BE2C (cell line): ENCODE data around the gene USP17L22. TPM values are rescaled to one million over a fixed set of nuclear protein-coding genes. Genes with fewer than 3 reads are reported as not detected.
"Not testable (repeated sequence)": the region's sequence is repeated elsewhere in the genome, so short reads cannot be mapped to it uniquely, and the experiment has no call there.

Experiments used
- DNase-seq: peaks from one replicate; pipeline ENCODE4 v3.0.0-alpha.2; 2020
- H3K27me3 ChIP-seq: fragments of 250-450 bp; sonication (Bioruptor Pico); 2 replicates; pipeline ENCODE4 v1.5.1; 2020; ENCODE audit warnings: mild to moderate bottlenecking
- H3K36me3 ChIP-seq: fragments of 250-450 bp; sonication (Bioruptor Pico); 2 replicates; pipeline ENCODE4 v1.5.1; 2020; ENCODE audit warnings: mild to moderate bottlenecking
- H3K4me1 ChIP-seq: fragments of 250-450 bp; sonication (Bioruptor Pico); 2 replicates; pipeline ENCODE4 v1.5.1; 2020
- H3K4me3 ChIP-seq: 2 replicates; pipeline ENCODE4 v1.5.1; 2011; ENCODE audit warnings: low read depth, low read length
- H3K9me3 ChIP-seq: fragments of 250-450 bp; sonication (Bioruptor Pico); 2 replicates; pipeline ENCODE4 v1.5.1; 2020
- polyA plus RNA-seq: library from polyadenylated mRNA; unstranded; fragments of >200 nt; gene quantifications from one replicate; pipeline ENCODE4 v1.2.1, GENCODE V29; 2012; ENCODE audit warnings: low read depth, missing spikeins; ENCODE audit not compliant: insufficient read length, insufficient read depth

USP17L22 gene
- not detected for polyA plus RNA-seq

GRCh38 chr4:9267319-9267718 is at the start of gene USP17L22:
Gene USP17L22, plus strand, starts transcription at chr4:9267619. Its CDS starts 0 bp downstream, at chr4:9267619.
- not testable (repeated sequence) for H3K4me1 ChIP-seq, H3K4me3 ChIP-seq, DNase-seq, H3K36me3 ChIP-seq, H3K27me3 ChIP-seq, H3K9me3 ChIP-seq

DNA sequence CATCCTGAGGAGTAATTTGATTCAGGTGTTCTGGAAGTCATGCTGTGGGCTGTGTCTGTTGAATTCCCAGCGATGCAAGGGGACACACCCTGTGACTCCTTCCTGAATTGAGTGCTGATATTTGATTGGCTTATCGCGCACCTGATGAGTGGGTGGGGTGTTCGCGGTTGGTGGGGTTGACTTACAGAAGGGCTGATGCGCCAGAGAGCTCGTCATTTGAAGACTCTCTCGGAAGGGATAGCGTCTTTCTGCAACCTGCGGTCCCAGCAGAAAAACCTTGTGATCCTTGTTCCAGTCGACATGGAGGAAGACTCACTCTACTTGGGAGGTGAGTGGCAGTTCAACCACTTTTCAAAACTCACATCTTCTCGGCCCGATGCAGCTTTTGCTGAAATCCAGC is 47.6 kb upstream of the USP17L22 start, which contains the start of gene USP17L12:
Gene USP17L12 (plus strand): TSS at position 301 of the 400 bp plus-strand sequence. CDS start 0 bp downstream, at position 301.
- H3K27me3 ChIP-seq, H3K4me1 ChIP-seq, DNase-seq, H3K36me3 ChIP-seq, H3K4me3 ChIP-seq, H3K9me3 ChIP-seq: not testable (repeated sequence)

- H3K27me3 ChIP-seq, H3K36me3 ChIP-seq, H3K4me3 ChIP-seq, DNase-seq, H3K9me3 ChIP-seq, H3K4me1 ChIP-seq: not testable (repeated sequence)
Measured at GRCh38 chr4:9224596-9224995, 42.8 kb upstream of the USP17L22 start, which contains the start of gene USP17L13. Gene USP17L13, plus strand, starts transcription at chr4:9224896. Its CDS starts 0 bp downstream, at chr4:9224896.

DNA sequence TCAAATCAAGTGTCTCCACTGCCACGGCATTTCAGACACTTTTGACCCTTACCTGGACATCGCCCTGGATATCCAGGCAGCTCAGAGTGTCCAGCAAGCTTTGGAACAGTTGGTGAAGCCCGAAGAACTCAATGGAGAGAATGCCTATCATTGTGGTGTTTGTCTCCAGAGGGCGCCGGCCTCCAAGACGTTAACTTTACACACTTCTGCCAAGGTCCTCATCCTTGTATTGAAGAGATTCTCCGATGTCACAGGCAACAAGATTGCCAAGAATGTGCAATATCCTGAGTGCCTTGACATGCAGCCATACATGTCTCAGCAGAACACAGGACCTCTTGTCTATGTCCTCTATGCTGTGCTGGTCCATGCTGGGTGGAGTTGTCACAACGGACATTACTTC is 37.2 kb upstream of the USP17L22 start:
- not testable (repeated sequence) for DNase-seq, H3K4me3 ChIP-seq, H3K27me3 ChIP-seq, H3K9me3 ChIP-seq, H3K36me3 ChIP-seq, H3K4me1 ChIP-seq

- H3K27me3 ChIP-seq, DNase-seq, H3K36me3 ChIP-seq, H3K9me3 ChIP-seq, H3K4me3 ChIP-seq, H3K4me1 ChIP-seq: not testable (repeated sequence)
Measured at GRCh38 chr4:9234085-9234484, 33.3 kb upstream of the USP17L22 start, which contains the start of gene USP17L15. Gene USP17L15, plus strand, starts transcription at chr4:9234385. Its CDS starts 0 bp downstream, at chr4:9234385.

- H3K9me3 ChIP-seq, H3K4me3 ChIP-seq, H3K27me3 ChIP-seq, H3K4me1 ChIP-seq, H3K36me3 ChIP-seq: not testable (repeated sequence)
- DNase-seq = peak; percentile 18
Measured at GRCh38 chr4:9238461-9238860, 29.0 kb upstream of the USP17L22 start.

DNA sequence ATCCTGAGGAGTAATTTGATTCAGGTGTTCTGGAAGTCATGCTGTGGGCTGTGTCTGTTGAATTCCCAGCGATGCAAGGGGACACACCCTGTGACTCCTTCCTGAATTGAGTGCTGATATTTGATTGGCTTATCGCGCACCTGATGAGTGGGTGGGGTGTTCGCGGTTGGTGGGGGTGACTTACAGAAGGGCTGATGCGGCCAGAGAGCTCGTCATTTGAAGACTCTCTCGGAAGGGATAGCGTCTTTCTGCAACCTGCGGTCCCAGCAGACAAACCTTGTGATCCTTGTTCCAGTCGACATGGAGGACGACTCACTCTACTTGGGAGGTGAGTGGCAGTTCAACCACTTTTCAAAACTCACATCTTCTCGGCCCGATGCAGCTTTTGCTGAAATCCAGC is 23.8 kb upstream of the USP17L22 start, which contains the start of gene USP17L17:
Gene USP17L17 (plus strand): TSS at position 301 of the 400 bp plus-strand sequence. CDS start 0 bp downstream, at position 301.
- H3K27me3 ChIP-seq, H3K4me3 ChIP-seq, DNase-seq, H3K9me3 ChIP-seq, H3K4me1 ChIP-seq, H3K36me3 ChIP-seq: not testable (repeated sequence)

DNA sequence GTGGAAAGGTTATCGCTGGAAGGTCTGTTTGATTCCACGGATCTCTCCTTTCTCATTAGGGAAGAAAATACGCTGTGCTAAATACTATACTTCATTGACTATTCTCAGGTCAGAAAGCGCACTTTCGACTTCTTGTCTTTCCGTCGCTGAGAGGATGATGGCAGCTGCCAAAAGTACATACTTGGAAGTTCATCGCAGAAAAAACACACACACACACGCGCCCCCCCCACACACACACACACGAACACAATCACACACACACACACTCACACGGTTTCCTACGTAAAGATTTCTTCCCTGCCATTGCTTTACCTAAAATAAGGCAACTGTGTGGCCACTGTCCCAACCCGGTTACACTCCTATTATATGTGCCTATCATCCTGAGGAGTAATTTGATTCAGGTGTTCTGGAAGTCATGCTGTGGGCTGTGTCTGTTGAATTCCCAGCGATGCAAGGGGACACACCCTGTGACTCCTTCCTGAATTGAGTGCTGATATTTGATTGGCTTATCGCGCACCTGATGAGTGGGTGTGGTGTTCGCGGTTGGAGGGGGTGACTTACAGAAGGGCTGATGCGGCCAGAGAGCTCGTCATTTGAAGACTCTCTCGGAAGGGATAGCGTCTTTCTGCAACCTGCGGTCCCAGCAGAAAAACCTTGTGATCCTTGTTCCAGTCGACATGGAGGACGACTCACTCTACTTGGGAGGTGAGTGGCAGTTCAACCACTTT is 19.3 kb upstream of the USP17L22 start, which contains the start of gene USP17L18:
Gene USP17L18 (plus strand): TSS at position 678 of the 728 bp plus-strand sequence. CDS start 0 bp downstream, at position 678.
- not testable (repeated sequence) for H3K4me3 ChIP-seq, H3K4me1 ChIP-seq, H3K27me3 ChIP-seq, H3K36me3 ChIP-seq, DNase-seq, H3K9me3 ChIP-seq

GRCh38 chr4:9253078-9253477 is 14.3 kb upstream of the USP17L22 start, which contains the start of gene USP17L19:
Gene USP17L19, plus strand, starts transcription at chr4:9253378. Its CDS starts 0 bp downstream, at chr4:9253378.
- H3K4me3 ChIP-seq, H3K9me3 ChIP-seq, H3K4me1 ChIP-seq, H3K36me3 ChIP-seq, H3K27me3 ChIP-seq, DNase-seq: not testable (repeated sequence)

DNA sequence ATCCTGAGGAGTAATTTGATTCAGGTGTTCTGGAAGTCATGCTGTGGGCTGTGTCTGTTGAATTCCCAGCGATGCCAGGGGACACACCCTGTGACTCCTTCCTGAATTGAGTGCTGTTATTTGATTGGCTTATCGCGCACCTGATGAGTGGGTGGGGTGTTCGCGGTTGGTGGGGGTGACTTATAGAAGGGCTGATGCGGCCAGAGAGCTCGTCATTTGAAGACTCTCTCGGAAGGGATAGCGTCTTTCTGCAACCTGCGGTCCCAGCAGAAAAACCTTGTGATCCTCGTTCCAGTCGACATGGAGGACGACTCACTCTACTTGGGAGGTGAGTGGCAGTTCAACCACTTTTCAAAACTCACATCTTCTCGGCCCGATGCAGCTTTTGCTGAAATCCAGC is 9.6 kb upstream of the USP17L22 start, which contains the start of gene USP17L20:
Gene USP17L20 (plus strand): TSS at position 301 of the 400 bp plus-strand sequence. CDS start 0 bp downstream, at position 301.
- H3K27me3 ChIP-seq, DNase-seq, H3K9me3 ChIP-seq, H3K36me3 ChIP-seq, H3K4me3 ChIP-seq, H3K4me1 ChIP-seq: not testable (repeated sequence)

DNA sequence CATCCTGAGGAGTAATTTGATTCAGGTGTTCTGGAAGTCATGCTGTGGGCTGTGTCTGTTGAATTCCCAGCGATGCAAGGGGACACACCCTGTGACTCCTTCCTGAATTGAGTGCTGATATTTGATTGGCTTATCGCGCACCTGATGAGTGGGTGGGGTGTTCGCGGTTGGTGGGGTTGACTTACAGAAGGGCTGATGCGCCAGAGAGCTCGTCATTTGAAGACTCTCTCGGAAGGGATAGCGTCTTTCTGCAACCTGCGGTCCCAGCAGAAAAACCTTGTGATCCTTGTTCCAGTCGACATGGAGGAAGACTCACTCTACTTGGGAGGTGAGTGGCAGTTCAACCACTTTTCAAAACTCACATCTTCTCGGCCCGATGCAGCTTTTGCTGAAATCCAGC is 4.8 kb upstream of the USP17L22 start, which contains the start of gene USP17L21:
Gene USP17L21 (plus strand): TSS at position 301 of the 400 bp plus-strand sequence. CDS start 0 bp downstream, at position 301.
- not testable (repeated sequence) for H3K4me3 ChIP-seq, DNase-seq, H3K36me3 ChIP-seq, H3K27me3 ChIP-seq, H3K4me1 ChIP-seq, H3K9me3 ChIP-seq

DNA sequence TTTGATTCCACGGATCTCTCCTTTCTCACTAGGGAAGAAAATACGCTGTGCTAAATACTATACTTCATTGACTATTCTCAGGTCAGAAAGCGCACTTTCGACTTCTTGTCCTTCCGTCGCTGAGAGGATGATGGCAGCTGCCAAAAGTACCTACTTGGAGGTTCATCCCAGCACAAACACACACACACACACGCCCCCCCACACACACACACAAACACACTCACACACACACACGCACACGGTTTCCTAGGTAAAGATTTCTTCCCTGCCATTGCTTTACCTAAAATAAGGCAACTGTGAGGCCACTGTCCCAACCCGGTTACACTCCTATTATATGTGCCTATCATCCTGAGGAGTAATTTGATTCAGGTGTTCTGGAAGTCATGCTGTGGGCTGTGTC is 4.3 kb downstream of the USP17L22 start:
- H3K36me3 ChIP-seq, H3K27me3 ChIP-seq, H3K9me3 ChIP-seq, H3K4me1 ChIP-seq, H3K4me3 ChIP-seq: not testable (repeated sequence)
- peak; percentile 32 for DNase-seq
